KBM-7 (cell line): Measurements from ENCODE around the gene PFKFB4.
"Not testable (repeated sequence)": the region's sequence is repeated elsewhere in the genome, so short reads cannot be mapped to it uniquely, and the experiment has no call there.

Experiments used
- DNase-seq: peaks from one replicate; pipeline ENCODE4 v3.0.0-alpha.2; 2015
- in situ Hi-C: fragments of 300-500 bp; cut with MboI; formaldehyde crosslinking; loops from 2 replicates; pipeline ENCODE4 v1.14.3; 2020; ENCODE audit warnings: low sequenced_read_pairs, low pct_unique_long_range_greater_than_20kb, mixed read lengths

The PFKFB4 gene

GRCh38 chr3:48505968-48506504, 50.6 kb downstream of the PFKFB4 start:
- in situ Hi-C loops: no loop called here

GRCh38 chr3:48505146-48505545, 51.5 kb downstream of the PFKFB4 start:
- no peak for DNase-seq
- in situ Hi-C loops: no loop called here

More at GRCh38 chr3:48505968-48506504, 50.6 kb downstream of the PFKFB4 start:
- DNase-seq: no peak

GRCh38 chr3:48504051-48504946, 52.3 kb downstream of the PFKFB4 start, which contains the start of gene SHISA5:
Gene SHISA5, minus strand, starts transcription at chr3:48504174. Its CDS starts 80 bp downstream, at chr3:48504094.
- DNase-seq: peak; percentile 41
- in situ Hi-C loops: no loop called here

- no peak for DNase-seq
- in situ Hi-C loops: no loop called here
Observed at GRCh38 chr3:48503401-48504050, 53.1 kb downstream of the PFKFB4 start.

- no peak for DNase-seq
- in situ Hi-C loops: no loop called here
Observed at GRCh38 chr3:48502728-48503168, 53.9 kb downstream of the PFKFB4 start.

- in situ Hi-C loops: no loop called here
- no peak for DNase-seq
Observed at GRCh38 chr3:48502121-48502520, 54.5 kb downstream of the PFKFB4 start.

- in situ Hi-C loops: no loop called here
- no peak for DNase-seq
Observed at GRCh38 chr3:48501196-48501595, 55.4 kb downstream of the PFKFB4 start.

GRCh38 chr3:48500656-48501055, 55.9 kb downstream of the PFKFB4 start:
- in situ Hi-C loops: no loop called here
- no peak for DNase-seq

GRCh38 chr3:48493203-48493501, 63.5 kb downstream of the PFKFB4 start:
- DNase-seq: no peak
- in situ Hi-C loops: no loop called here

- DNase-seq: peak; percentile 91
- in situ Hi-C loops: no loop called here
Observed at GRCh38 chr3:48492461-48493202, 64.0 kb downstream of the PFKFB4 start.

GRCh38 chr3:48486952-48487351, 69.7 kb downstream of the PFKFB4 start:
- DNase-seq: no peak
- in situ Hi-C loops: no loop called here

GRCh38 chr3:48482822-48483221, 73.8 kb downstream of the PFKFB4 start:
- in situ Hi-C loops, DNase-seq: not testable (repeated sequence)

GRCh38 chr3:48480891-48481290, 75.7 kb downstream of the PFKFB4 start:
- in situ Hi-C loops, DNase-seq: not testable (repeated sequence)

- in situ Hi-C loops: no loop called here
Observed at GRCh38 chr3:48478626-48479555, 77.7 kb downstream of the PFKFB4 start.

GRCh38 chr3:48477959-48478520, 78.6 kb downstream of the PFKFB4 start:
- in situ Hi-C loops: no loop called here
- no peak for DNase-seq

More at GRCh38 chr3:48478626-48479555, 77.7 kb downstream of the PFKFB4 start:
- DNase-seq: peak; percentile 49

- no peak for DNase-seq
- in situ Hi-C loops: no loop called here
Observed at GRCh38 chr3:48476426-48477053, 80.1 kb downstream of the PFKFB4 start.

GRCh38 chr3:48475188-48475587, 81.4 kb downstream of the PFKFB4 start:
- DNase-seq: no peak

GRCh38 chr3:48474619-48475018, 82.0 kb downstream of the PFKFB4 start:
- no peak for DNase-seq
- in situ Hi-C loops: no loop called here

More at GRCh38 chr3:48475188-48475587, 81.4 kb downstream of the PFKFB4 start:
- in situ Hi-C loops: no loop called here
